CD14-positive monocyte (primary cell): Measurements from ENCODE around the gene FOCAD. TPM values are rescaled to one million over a fixed set of nuclear protein-coding genes. Genes with fewer than 3 reads are reported as not detected.

Experiments
- DNase-seq, 3 donors: peaks; one replicate each; pipeline ENCODE4 v3.0.0-alpha.2; 2011 to 2022
- H2AFZ ChIP-seq: 2 replicates; pipeline ENCODE4 v1.6.0; 2012; ENCODE audit warnings: mild to moderate bottlenecking, low read depth, low read length, inconsistent platforms; ENCODE audit not compliant: insufficient read depth, poor library complexity, severe bottlenecking
- H3K27ac ChIP-seq, 2 donors: 1 replicate in 1 of 2; 2 replicates in 1 of 2; pipeline ENCODE4 v1.5.1; 2012 to 2013; ENCODE audit warnings: low read length in 2 of 2, control low read depth in 1 of 2, inconsistent platforms in 1 of 2, low read depth in 1 of 2, mild to moderate bottlenecking in 1 of 2
- H3K27me3 ChIP-seq, 2 donors: one replicate each; pipeline versions ENCODE4 v1.6.0 to v1.6.1; 2011 to 2013; ENCODE audit warnings: low read length in 2 of 2; ENCODE audit not compliant: control insufficient read depth in 2 of 2, insufficient read depth in 2 of 2
- H3K36me3 ChIP-seq, 2 donors: replicated peaks in 1 of 2; 1 replicate in 1 of 2; 2 replicates in 1 of 2; pipeline versions ENCODE4 v1.5.1 to v1.6.1; 2012 to 2013; ENCODE audit warnings: low read length in 2 of 2, control low read depth in 1 of 2, inconsistent platforms in 1 of 2, mild to moderate bottlenecking in 1 of 2; ENCODE audit not compliant: insufficient read depth in 2 of 2, control insufficient read depth in 1 of 2
- H3K4me1 ChIP-seq, 2 donors: 1 replicate in 1 of 2; 2 replicates in 1 of 2; pipeline versions ENCODE4 v1.5.1 to v1.6.1; 2012 to 2013; ENCODE audit warnings: low read length in 2 of 2, control low read depth in 1 of 2, inconsistent platforms in 1 of 2, mild to moderate bottlenecking in 1 of 2, moderate library complexity in 1 of 2; ENCODE audit not compliant: insufficient read depth in 2 of 2, control insufficient read depth in 1 of 2
- H3K4me2 ChIP-seq: replicated peaks from 2 replicates; pipeline ENCODE3; 2012; ENCODE audit warnings: low read length, moderate library complexity, mild to moderate bottlenecking; ENCODE audit not compliant: poor library complexity, severe bottlenecking; ENCODE audit errors: extremely low read depth
- H3K4me3 ChIP-seq, 3 experiments: fragments of 200-600 bp in 1 of 3; sonication (generic) in 1 of 3; replicated peaks in 1 of 3; 1 replicate in 2 of 3; 2 replicates in 1 of 3; pipeline ENCODE4 v1.5.1; 2011 to 2013; ENCODE audit warnings: low read length in 3 of 3, mild to moderate bottlenecking in 3 of 3, control low read depth in 2 of 3, low read depth in 2 of 3, inconsistent platforms in 1 of 3, moderate library complexity in 1 of 3
- H3K79me2 ChIP-seq: 2 replicates; pipeline ENCODE4 v1.6.0; 2012; ENCODE audit warnings: mild to moderate bottlenecking, control low read depth, inconsistent platforms, low read length, moderate library complexity; ENCODE audit not compliant: insufficient read depth
- H3K9ac ChIP-seq: 2 replicates; pipeline ENCODE4 v1.6.0; 2017; ENCODE audit warnings: low read length, mild to moderate bottlenecking; ENCODE audit not compliant: insufficient read depth, poor library complexity, severe bottlenecking
- H3K9me3 ChIP-seq, 2 donors: replicated peaks in 1 of 2; 1 replicate in 1 of 2; 2 replicates in 1 of 2; pipeline versions ENCODE4 v1.5.1 to v1.6.1; 2012 to 2013; ENCODE audit warnings: low read length in 2 of 2, control low read depth in 1 of 2; ENCODE audit not compliant: control insufficient read depth in 1 of 2, insufficient read depth in 1 of 2
- H4K20me1 ChIP-seq: 2 replicates; pipeline ENCODE4 v1.6.0; 2012; ENCODE audit warnings: mild to moderate bottlenecking, low read length, control low read depth, moderate library complexity; ENCODE audit not compliant: insufficient read depth
- H3K27ac Mint-ChIP-seq, 7 donors: one replicate each; pipeline ENCODE4 v1.8.0; 2020; ENCODE audit warnings: mild to moderate bottlenecking in 7 of 7, mixed read lengths in 7 of 7, moderate library complexity in 6 of 7, inconsistent platforms in 2 of 7
- H3K27me3 Mint-ChIP-seq, 3 donors: one replicate each; pipeline ENCODE4 v1.8.0; 2021 to 2022; ENCODE audit warnings: low read depth in 3 of 3, mild to moderate bottlenecking in 3 of 3, mixed read lengths in 3 of 3, moderate library complexity in 3 of 3, inconsistent platforms in 1 of 3
- H3K36me3 Mint-ChIP-seq, 2 donors: one replicate each; pipeline ENCODE4 v1.8.0; 2020; ENCODE audit warnings: mixed read lengths in 2 of 2, inconsistent platforms in 1 of 2, mild to moderate bottlenecking in 1 of 2
- H3K4me1 Mint-ChIP-seq: one replicate; pipeline ENCODE4 v1.8.0; 2020; ENCODE audit warnings: mild to moderate bottlenecking, mixed read lengths
- H3K4me3 Mint-ChIP-seq, 2 donors: one replicate each; pipeline ENCODE4 v1.8.0; 2020; ENCODE audit warnings: mild to moderate bottlenecking in 2 of 2, mixed read lengths in 2 of 2, moderate library complexity in 1 of 2
- H3K9me3 Mint-ChIP-seq, 7 donors: one replicate each; pipeline ENCODE4 v1.8.0; 2020 to 2022; ENCODE audit warnings: mixed read lengths in 7 of 7, mild to moderate bottlenecking in 6 of 7, moderate library complexity in 6 of 7, inconsistent platforms in 2 of 7
- WGBS: methylation state at CpG from one replicate; pipeline ENCODE4 v1.1.5; 2013; ENCODE audit warnings: missing lambda C conversion rate; ENCODE audit not compliant: insufficient coverage; 5-methylcytosine and 5-hydroxymethylcytosine counted together
- intact Hi-C, 2 donors: fragments of 100-400 bp; cut with micrococcal nuclease; formaldehyde crosslinking; loops; one replicate each; pipeline versions ENCODE4 v1.15.0 to v1.15.1; 2023
- polyA plus RNA-seq, 3 donors: library from polyadenylated mRNA; depleted of rRNA in 1 of 3; unstranded in 2 of 3; stranded (reverse) in 1 of 3; fragments of 300-500 nt in 2 of 3; fragments of >200 nt in 1 of 3; fragmentation: Illumina TruSeq in 2 of 3; gene quantifications; 1 replicate in 2 of 3; 2 replicates in 1 of 3; pipeline ENCODE4 v1.2.3, GENCODE V29; 2012 to 2021
- TF ChIP-seq, protein P1 (sequence below): fragments of 200-600 bp; IDR thresholded peaks from one replicate; pipeline ENCODE4 v1.8.0; 2022; ENCODE audit warnings: antibody characterized with exemption, mild to moderate bottlenecking

FOCAD gene
- polyA plus RNA-seq, 3 donors: 4.9 to 6.3 (median 5.1) TPM

GRCh38 chr9:20662156-20662555 lies 21.9 kb upstream of the FOCAD start:
- TF ChIP-seq, protein P1, sequence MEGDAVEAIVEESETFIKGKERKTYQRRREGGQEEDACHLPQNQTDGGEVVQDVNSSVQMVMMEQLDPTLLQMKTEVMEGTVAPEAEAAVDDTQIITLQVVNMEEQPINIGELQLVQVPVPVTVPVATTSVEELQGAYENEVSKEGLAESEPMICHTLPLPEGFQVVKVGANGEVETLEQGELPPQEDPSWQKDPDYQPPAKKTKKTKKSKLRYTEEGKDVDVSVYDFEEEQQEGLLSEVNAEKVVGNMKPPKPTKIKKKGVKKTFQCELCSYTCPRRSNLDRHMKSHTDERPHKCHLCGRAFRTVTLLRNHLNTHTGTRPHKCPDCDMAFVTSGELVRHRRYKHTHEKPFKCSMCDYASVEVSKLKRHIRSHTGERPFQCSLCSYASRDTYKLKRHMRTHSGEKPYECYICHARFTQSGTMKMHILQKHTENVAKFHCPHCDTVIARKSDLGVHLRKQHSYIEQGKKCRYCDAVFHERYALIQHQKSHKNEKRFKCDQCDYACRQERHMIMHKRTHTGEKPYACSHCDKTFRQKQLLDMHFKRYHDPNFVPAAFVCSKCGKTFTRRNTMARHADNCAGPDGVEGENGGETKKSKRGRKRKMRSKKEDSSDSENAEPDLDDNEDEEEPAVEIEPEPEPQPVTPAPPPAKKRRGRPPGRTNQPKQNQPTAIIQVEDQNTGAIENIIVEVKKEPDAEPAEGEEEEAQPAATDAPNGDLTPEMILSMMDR: no peak
- Histone ChIP-seq H3K4me1 (peaks cover 4 to 11% of the 10 kb centered on the region in 2 donors), H4K20me1 (no peaks in the 10 kb centered on the region), H3K36me3 (no peaks in the 10 kb centered on the region), H3K79me2 (no peaks in the 10 kb centered on the region), H3K9ac (no peak overlapping the region), H2AFZ (no peak overlapping the region), H3K4me3 (no peak overlapping the region), H3K4me2 (no peak overlapping the region), H3K9me3 (peaks cover 0 to 4% of the 10 kb centered on the region in 2 donors), H3K27me3 (no peaks in the 10 kb centered on the region), H3K27ac (no peak overlapping the region)
- intact Hi-C loops: no loop called here
- H3K27ac Mint-ChIP-seq: no peak overlapping the region
- H3K9me3 Mint-ChIP-seq: peaks cover 0 to 7% (median 4%) of the 10 kb centered on the region in 7 donors
- WGBS: 90% methylated on average over 3 of the region's 3 CpGs
- no peaks in the 10 kb centered on the region for H3K27me3 Mint-ChIP-seq
- no peaks in the 10 kb centered on the region for H3K36me3 Mint-ChIP-seq
- H3K4me1 Mint-ChIP-seq: peaks cover 5% of the 10 kb centered on the region
- DNase-seq: no peak
- no peak overlapping the region for H3K4me3 Mint-ChIP-seq

GRCh38 chr9:20663133-20663532 lies 20.9 kb upstream of the FOCAD start:
- Histone ChIP-seq H3K4me3 (no peak overlapping the region), H3K27me3 (no peaks in the 10 kb centered on the region), H3K9me3 (peaks cover 0 to 4% of the 10 kb centered on the region in 2 donors), H3K79me2 (no peaks in the 10 kb centered on the region), H3K9ac (no peak overlapping the region), H3K4me1 (peaks cover 4 to 11% of the 10 kb centered on the region in 2 donors), H4K20me1 (no peaks in the 10 kb centered on the region), H3K4me2 (no peak overlapping the region), H2AFZ (no peak overlapping the region), H3K27ac (no peak overlapping the region), H3K36me3 (no peaks in the 10 kb centered on the region)
- WGBS: 100% methylated on average over 2 of the region's 2 CpGs
- Mint-ChIP-seq H3K4me1 (peaks cover 5% of the 10 kb centered on the region), H3K4me3 (no peak overlapping the region), H3K27me3 (no peaks in the 10 kb centered on the region), H3K9me3 (peaks cover 0 to 5% (median 3%) of the 10 kb centered on the region in 7 donors), H3K27ac (no peak overlapping the region), H3K36me3 (no peaks in the 10 kb centered on the region)
- TF ChIP-seq, protein P1: no peak
- intact Hi-C loops: no loop called here
- no peak for DNase-seq
